ENCODE measurements around the gene NRDE2.

Gene NRDE2

GRCh38 chr14:90344331-90345238, 12.8 kb upstream of the NRDE2 start:
- Histone ChIP-seq H3K36me3 (ENCODE audit: control insufficient read depth in 2 of 2, insufficient read depth in 1 of 2, low read length in 2 of 2) (no peaks in the 10 kb centered on the region), H3K9me3 (ENCODE audit: control insufficient read depth, insufficient read depth, low read depth, low read length) (no peaks in the 10 kb centered on the region), H3K4me1 (ENCODE audit: control insufficient read depth, insufficient read depth, low read length) (peaks cover 7% of the 10 kb centered on the region), H3K4me3 (ENCODE audit: low read depth, low read length) (no peak overlapping the region), H3K27ac (ENCODE audit: extremely low read depth, low read depth, low read length) (no peak overlapping the region)
- ChIA-PET POLR2A (interaction anchor here (1.0 kb wide), 1 partner anchor 52 kb away, joined by 3 read pairs; the partner anchor contains the start of gene CALM1), CTCF (interaction anchor here (0.5 to 0.6 kb wide), 2 partner anchors 862 to 1287 kb away, joined by 3 read pairs; no protein-coding TSS in a partner anchor)
- TF ChIP-seq AEBP2 (tag by site-specific recombination; IDR thresholded peaks at IDR 0.05; ENCODE audit: borderline replicate concordance) (no peak), ZIC2 (tag by site-specific recombination; IDR thresholded peaks at IDR 0.05) (0 out of 2 replicates have a peak, but pooled peaks have one; percentile 25), ZNF664 (tag by site-specific recombination; IDR thresholded peaks at IDR 0.05) (no peak), ZNF24 (tag by site-specific recombination; IDR thresholded peaks at IDR 0.05) (no peak), ZNF548 (tag by site-specific recombination; IDR thresholded peaks at IDR 0.05) (no peak), ZNF175 (tag by site-specific recombination; IDR thresholded peaks at IDR 0.05) (no peak), ZNF654 (tag by site-specific recombination; IDR thresholded peaks at IDR 0.05; ENCODE audit: low read depth) (no peak), ZNF18 (tag by site-specific recombination; IDR thresholded peaks at IDR 0.05) (no peak), SCRT1 (tag by site-specific recombination; IDR thresholded peaks at IDR 0.05; ENCODE audit: borderline replicate concordance) (no peak), CTCF (tag by site-specific recombination; IDR thresholded peaks at IDR 0.05) (no peak), ZNF280C (tag by site-specific recombination; IDR thresholded peaks at IDR 0.05) (no peak), ZFP3 (tag by site-specific recombination; IDR thresholded peaks at IDR 0.05; ENCODE audit: low read depth) (no peak), ZBTB11 (tag by site-specific recombination; conservative IDR thresholded peaks at IDR 0.05; ENCODE audit: low read depth) (no peak), ZNF133 (tag by site-specific recombination; IDR thresholded peaks at IDR 0.05) (no peak), OVOL3 (tag by site-specific recombination; IDR thresholded peaks at IDR 0.05) (no peak), ZSCAN4 (tag by site-specific recombination; IDR thresholded peaks at IDR 0.05) (no peak), ZNF792 (tag by site-specific recombination; IDR thresholded peaks at IDR 0.05) (no peak), GLIS1 (tag by site-specific recombination; IDR thresholded peaks at IDR 0.05) (peak; percentile 84), PATZ1 (tag by site-specific recombination; IDR thresholded peaks at IDR 0.05) (no peak), TCF7L2 (IDR thresholded peaks at IDR 0.05; ENCODE audit: borderline replicate concordance, low read depth, low read length) (no peak), SCRT2 (tag by site-specific recombination; IDR thresholded peaks at IDR 0.05) (no peak), ZBTB7A (tag by site-specific recombination; IDR thresholded peaks at IDR 0.05; ENCODE audit: low read depth) (no peak), ZNF266 (tag by site-specific recombination; IDR thresholded peaks at IDR 0.05; ENCODE audit: low read depth) (no peak)
